Skeletal muscle cell (primary cell): ENCODE data around the gene GRN.

ENCODE experiments used
- DNase-seq: peaks from one replicate; pipeline ENCODE4 v3.0.0-alpha.2; 2010; ENCODE audit warnings: low read depth
- H3K4me3 ChIP-seq: 2 replicates; pipeline ENCODE4 v1.5.1; 2011; ENCODE audit warnings: low read depth, mild to moderate bottlenecking, control low read depth, low read length, moderate library complexity

Gene GRN

GRCh38 chr17:44397479-44398440 lies 52.7 kb downstream of the GRN start:
- no peak overlapping the region for H3K4me3 ChIP-seq
- no peak for DNase-seq

DNA sequence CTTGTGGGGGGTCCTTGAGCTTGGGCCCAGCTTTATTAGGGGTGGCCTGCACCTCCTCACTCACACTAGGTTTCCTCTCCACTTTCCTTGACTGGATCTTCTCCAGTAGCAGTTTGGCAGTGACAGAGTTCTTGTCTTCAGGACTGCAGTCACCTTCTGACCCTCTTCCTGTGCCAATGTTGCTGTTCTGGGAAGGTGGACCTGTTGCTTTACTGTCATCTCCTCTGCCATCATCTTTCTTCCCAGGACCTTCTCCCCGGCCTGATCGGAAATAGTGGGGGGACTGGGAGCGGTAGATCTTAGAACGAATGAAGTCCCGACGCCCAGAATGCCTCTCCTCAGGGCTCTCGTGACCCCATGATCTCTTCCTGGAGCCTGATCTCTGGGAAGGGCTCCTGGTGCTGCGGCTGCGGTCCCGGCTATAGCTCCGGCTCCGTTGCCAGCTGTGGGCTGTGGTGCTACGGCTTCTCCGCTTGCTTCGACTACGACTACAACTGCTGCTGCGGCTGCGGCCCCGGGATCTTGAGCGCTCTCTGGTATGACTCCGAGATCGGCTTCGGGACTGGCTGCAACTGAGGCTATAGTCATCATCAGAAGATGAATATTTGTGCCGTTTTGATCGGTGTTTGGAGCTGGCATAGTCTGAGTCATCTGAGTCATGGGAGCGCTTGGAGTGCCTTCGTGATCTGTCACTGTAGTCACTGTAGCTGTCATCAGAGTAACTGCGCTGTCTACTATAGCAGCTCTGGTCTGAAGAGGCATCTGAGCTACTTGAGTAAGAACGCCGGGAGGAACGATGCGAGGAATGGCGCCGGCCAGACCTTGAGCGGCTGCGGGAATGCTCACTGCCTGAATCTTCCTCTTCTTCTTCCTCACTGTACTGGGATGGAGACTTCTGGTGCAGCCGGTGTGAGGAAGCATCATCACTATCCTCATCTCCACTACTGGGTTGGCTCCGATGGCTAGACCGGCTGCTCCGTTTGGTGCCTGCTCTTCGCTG lies 53.9 kb downstream of the GRN start:
- H3K4me3 ChIP-seq = no peak overlapping the region

GRCh38 chr17:44400226-44400847 lies 55.2 kb downstream of the GRN start:
- H3K4me3 ChIP-seq = no peak overlapping the region
- no peak for DNase-seq

More for the DNA sequence above, 53.9 kb downstream of the GRN start:
- DNase-seq = no peak
